Caki2 (cell line): ENCODE data around the gene DACT1. TPM values are rescaled to one million over a fixed set of nuclear protein-coding genes. Genes with fewer than 3 reads are reported as not detected.
"Not testable (repeated sequence)": the region's sequence is repeated elsewhere in the genome, so short reads cannot be mapped to it uniquely, and the experiment has no call there.

Source experiments
- DNase-seq: peaks from one replicate; pipeline ENCODE4 v3.0.0-alpha.2; 2015; ENCODE audit warnings: low read depth
- in situ Hi-C: cut with HindIII; loops from 2 replicates; pipeline ENCODE4 v1.10.0; 2016; ENCODE audit warnings: low sequenced_read_pairs, low pct_unique_long_range_greater_than_20kb, mixed read lengths
- total RNA-seq: library from RNA; depleted of rRNA; stranded (reverse); fragments of >200 nt; shearing (Covaris generic); gene quantifications from 2 replicates; pipeline ENCODE4 v1.2.3, GENCODE V29; 2014; ENCODE audit warnings: low replicate concordance; rRNA removed

DACT1 gene, protein sequence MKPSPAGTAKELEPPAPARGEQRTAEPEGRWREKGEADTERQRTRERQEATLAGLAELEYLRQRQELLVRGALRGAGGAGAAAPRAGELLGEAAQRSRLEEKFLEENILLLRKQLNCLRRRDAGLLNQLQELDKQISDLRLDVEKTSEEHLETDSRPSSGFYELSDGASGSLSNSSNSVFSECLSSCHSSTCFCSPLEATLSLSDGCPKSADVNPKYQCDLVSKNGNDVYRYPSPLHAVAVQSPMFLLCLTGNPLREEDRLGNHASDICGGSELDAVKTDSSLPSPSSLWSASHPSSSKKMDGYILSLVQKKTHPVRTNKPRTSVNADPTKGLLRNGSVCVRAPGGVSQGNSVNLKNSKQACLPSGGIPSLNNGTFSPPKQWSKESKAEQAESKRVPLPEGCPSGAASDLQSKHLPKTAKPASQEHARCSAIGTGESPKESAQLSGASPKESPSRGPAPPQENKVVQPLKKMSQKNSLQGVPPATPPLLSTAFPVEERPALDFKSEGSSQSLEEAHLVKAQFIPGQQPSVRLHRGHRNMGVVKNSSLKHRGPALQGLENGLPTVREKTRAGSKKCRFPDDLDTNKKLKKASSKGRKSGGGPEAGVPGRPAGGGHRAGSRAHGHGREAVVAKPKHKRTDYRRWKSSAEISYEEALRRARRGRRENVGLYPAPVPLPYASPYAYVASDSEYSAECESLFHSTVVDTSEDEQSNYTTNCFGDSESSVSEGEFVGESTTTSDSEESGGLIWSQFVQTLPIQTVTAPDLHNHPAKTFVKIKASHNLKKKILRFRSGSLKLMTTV
- total RNA-seq, result 0.20 TPM in 1 of 2 replicates, not detected in the other

GRCh38 chr14:58637391-58638230 is at the start of gene DACT1:
TSS of gene DACT1 (plus strand) at chr14:58637962. CDS start at chr14:58638203, 241 bp downstream.
- in situ Hi-C loops, result no loop called here

DNA sequence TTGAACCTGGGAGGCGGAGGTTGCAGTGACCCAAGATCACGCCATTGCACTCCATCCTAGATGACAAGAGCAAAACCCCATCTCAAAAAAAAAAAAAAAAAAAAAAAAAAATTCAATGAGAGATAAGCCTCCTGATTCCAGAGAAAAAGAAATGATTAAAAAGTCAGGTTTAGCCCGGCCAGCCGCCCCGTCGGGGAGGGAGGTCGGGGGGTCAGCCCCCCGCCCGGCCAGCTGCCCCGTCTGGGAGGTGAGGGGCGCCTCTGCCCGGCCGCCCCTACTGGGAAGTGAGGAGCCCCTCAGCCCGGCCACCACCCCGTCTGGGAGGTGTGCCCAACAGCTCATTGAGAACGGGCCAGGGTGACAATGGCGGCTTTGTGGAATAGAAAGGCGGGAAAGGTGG is 49.4 kb upstream of the DACT1 start:
- in situ Hi-C loops, DNase-seq: not testable (repeated sequence)

More at GRCh38 chr14:58637391-58638230, at the start of gene DACT1:
- DNase-seq, result peak; percentile 22

- in situ Hi-C loops, result no loop called here
- no peak for DNase-seq
These were observed 43.8 kb upstream of the DACT1 start for GRCh38 chr14:58593977-58594376.

GRCh38 chr14:58597041-58597440 is 40.7 kb upstream of the DACT1 start:
- in situ Hi-C loops, result no loop called here
- DNase-seq, result no peak

GRCh38 chr14:58598028-58598803 is 39.5 kb upstream of the DACT1 start:
- no peak for DNase-seq
- in situ Hi-C loops, result no loop called here

DNA sequence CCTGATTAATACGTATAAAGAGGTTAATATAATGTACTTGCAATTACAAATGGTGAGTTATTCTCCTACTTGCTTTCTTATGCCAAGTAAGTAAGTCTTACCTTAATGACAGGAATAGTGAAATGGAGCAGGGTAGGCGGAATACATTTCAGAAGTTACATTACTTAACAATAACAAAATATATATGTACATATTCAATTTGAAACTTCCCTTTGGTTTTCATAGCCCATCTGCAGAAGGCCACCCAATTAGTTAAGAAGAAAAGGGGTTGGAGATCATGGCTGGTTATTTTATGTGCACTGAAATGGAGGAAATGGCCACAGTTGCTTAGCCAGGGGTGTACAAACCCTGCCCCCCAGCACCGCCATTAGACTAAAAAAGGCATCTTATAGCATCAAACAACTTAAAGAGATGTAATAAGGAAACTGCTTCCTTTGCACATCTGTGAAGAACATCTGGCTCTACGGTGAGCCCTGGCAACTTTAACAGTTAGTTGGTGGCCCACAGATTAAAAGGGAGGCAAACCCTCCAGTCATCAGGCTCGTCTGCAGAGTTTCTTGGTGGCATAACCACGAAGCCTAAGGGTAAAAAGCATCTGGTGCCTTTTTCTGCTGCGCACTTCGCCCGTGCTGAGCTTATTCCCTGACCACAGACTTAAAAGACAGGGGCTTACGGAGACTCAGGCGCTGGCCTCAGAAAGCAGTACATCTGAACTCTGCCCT is 38.8 kb upstream of the DACT1 start:
- in situ Hi-C loops, result no loop called here

DNA sequence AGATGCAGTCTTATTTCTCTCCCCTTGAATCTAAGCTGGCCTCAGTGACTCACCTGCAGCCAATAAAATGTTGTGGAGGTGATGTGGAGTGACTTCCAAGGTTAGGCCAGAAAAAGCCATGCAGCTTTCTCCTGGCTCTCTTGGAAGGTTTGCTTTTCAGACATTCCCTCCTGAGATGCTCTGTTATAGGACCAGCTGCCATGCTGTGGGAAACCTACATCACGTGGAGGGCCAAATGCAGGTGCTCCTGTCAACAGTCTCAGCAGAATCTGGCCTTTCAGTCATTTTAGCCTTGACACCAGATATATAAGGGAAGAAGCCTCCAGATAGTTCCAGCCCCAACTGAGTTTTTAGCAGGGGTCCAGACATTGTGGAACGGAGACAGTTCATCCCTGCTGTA is 38.1 kb upstream of the DACT1 start:
- no peak for DNase-seq
- in situ Hi-C loops, result no loop called here

More for the DNA sequence above, 38.8 kb upstream of the DACT1 start:
- no peak for DNase-seq

DNA sequence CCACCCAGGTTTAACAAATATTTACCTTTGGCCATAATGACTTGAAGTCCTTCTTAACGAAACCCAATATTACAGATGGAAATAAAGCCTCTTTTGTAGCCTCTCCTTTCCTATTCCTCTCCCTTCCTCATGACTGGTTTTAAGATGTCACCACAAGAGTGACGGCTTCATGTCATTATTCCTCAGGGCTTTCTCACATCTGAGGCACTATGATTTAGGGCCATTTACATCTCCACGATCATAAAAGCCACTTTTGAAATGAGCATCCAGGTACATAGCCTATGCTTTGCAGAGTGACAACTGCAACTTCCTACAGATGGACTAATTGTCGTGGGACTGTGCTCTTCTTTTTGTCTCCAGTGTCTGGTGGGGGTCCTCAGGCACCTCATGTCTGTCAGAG is 32.3 kb upstream of the DACT1 start:
- in situ Hi-C loops, result no loop called here
- no peak for DNase-seq

GRCh38 chr14:58607131-58607951 is 30.4 kb upstream of the DACT1 start:
- no peak for DNase-seq

GRCh38 chr14:58607952-58608317 is 29.8 kb upstream of the DACT1 start:
- in situ Hi-C loops, result no loop called here
- DNase-seq, result no peak

More at GRCh38 chr14:58607131-58607951, 30.4 kb upstream of the DACT1 start:
- in situ Hi-C loops, result no loop called here

- in situ Hi-C loops, result no loop called here
- no peak for DNase-seq
These were observed 20.1 kb upstream of the DACT1 start for GRCh38 chr14:58617619-58618018.

DNA sequence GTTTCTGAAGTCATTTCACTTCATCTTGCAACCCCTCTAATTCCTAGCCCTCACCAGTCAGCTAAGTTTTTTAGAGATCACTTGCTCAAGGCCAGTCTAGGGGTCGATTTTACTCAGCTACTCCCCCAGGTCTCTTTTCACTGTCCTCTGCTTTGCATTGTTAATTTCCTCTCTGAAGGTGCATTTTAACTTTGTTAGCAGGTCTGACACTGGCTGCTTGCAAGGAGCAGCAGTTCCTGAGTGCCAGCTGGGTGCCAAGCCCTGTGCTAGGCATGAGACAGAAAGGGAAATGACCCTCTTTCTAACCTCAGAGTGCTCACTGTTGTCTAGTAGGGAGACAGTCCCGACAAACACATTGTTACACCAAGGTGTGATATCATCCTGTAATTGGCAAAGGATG is 17.8 kb upstream of the DACT1 start:
- no peak for DNase-seq
- in situ Hi-C loops, result no loop called here

DNA sequence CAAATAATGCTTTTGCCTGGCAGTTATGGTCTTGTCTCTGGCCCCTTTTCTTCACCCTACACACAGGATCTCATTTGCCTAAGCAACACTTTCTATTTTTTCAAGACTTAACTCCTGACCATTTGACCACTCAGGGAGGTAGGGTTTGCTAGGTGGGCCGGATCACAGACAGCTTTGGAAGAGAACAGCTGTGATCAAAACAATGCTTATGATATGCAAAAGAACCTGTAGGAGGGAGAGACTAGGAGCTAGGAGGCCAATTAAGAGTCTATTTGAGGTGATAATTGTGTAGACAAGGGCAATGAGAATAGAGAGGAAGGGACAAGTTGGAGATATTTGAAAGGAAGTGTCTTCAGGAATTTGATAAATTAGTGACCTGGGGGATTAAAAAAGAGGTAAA is 12.3 kb upstream of the DACT1 start:
- DNase-seq, result no peak
- in situ Hi-C loops, result no loop called here

DNA sequence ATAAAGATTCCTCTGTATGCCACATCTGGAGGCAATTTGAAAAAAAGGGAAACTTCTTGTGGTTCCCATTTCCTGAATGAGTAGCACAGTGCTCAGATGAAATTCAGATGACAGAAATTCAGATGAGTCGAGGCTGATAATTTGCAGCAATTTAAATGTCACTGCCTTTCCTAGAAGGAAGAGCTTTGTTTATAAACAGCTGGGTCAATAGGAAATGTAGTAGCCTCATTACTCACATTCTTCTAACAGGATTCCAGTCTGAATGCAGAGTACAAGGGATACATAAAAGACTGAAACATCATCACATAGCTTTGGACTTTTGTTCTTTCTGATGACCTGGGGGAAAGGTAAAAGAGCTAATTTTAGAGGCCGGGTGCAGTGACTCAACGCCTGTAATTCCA is 11.3 kb upstream of the DACT1 start:
- in situ Hi-C loops, result no loop called here
- DNase-seq, result no peak

DNA sequence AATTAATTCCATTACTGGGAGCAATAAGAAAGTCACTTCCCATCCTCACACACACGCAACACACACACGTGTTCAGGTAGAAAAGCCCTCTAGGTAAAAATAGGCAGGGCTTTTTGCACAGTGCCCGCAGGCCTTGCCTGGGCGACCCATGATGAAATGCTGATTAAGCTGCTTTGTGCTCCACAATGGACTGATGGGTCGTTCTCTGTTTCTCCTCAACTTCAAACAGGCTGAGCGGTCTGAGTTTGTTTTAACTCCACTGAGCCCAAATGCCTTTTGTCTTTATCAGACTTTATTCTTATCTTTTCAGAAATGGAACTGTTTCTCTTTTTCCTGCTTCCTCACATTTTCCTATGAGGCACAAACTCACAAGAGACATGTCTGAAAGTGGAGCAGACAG is 9.4 kb upstream of the DACT1 start:
- DNase-seq, result no peak
- in situ Hi-C loops, result no loop called here

- in situ Hi-C loops, result no loop called here
- no peak for DNase-seq
These were observed 8.5 kb upstream of the DACT1 start for GRCh38 chr14:58629281-58629680.
